Measurements from ENCODE around the gene RAB39B.
A peak's percentile ranks its signal among the peaks of the same experiment; 100 is the strongest.
"Not testable (repeated sequence)": the region's sequence is repeated elsewhere in the genome, so short reads cannot be mapped to it uniquely, and the experiment has no call there.

RAB39B gene

GRCh38 chrX:155263854-155264628 lies at the start of gene RAB39B:
RAB39B (minus strand) TSS chrX:155264491; CDS start chrX:155264288, 203 bp downstream.
- DNase-seq: no peak

- DNase-seq: no peak
Measured at GRCh38 chrX:155313766-155314165, 49.5 kb upstream of the RAB39B start.

GRCh38 chrX:155293771-155294170 lies 29.5 kb upstream of the RAB39B start:
- DNase-seq: no peak

GRCh38 chrX:155279873-155280272 lies 15.6 kb upstream of the RAB39B start:
- no peak for DNase-seq

GRCh38 chrX:155270969-155271368 lies 6.7 kb upstream of the RAB39B start:
- DNase-seq: no peak

- DNase-seq: not testable (repeated sequence)
Measured at GRCh38 chrX:155267995-155268394, 3.7 kb upstream of the RAB39B start.

- DNase-seq: no peak
Measured at GRCh38 chrX:155266439-155266838, 2.1 kb upstream of the RAB39B start.

- no peak for DNase-seq
Measured at GRCh38 chrX:155262970-155263754, 1.1 kb downstream of the RAB39B start.

- DNase-seq: no peak
Measured at GRCh38 chrX:155259752-155260151, 4.5 kb downstream of the RAB39B start.

GRCh38 chrX:155251391-155251790 lies 12.9 kb downstream of the RAB39B start:
- no peak for DNase-seq

- DNase-seq: no peak
Measured at GRCh38 chrX:155247497-155247896, 16.8 kb downstream of the RAB39B start.

GRCh38 chrX:155246748-155247147 lies 17.5 kb downstream of the RAB39B start:
- no peak for DNase-seq

GRCh38 chrX:155242300-155242699 lies 22.0 kb downstream of the RAB39B start:
- DNase-seq: no peak

- no peak for DNase-seq
Measured at GRCh38 chrX:155237719-155238118, 26.6 kb downstream of the RAB39B start.

GRCh38 chrX:155235891-155236290 lies 28.4 kb downstream of the RAB39B start:
- DNase-seq: no peak

GRCh38 chrX:155231163-155231562 lies 33.1 kb downstream of the RAB39B start:
- no peak for DNase-seq

- DNase-seq: no peak
Measured at GRCh38 chrX:155225774-155226173, 38.5 kb downstream of the RAB39B start.

- not testable (repeated sequence) for DNase-seq
Measured at GRCh38 chrX:155223746-155224145, 40.5 kb downstream of the RAB39B start.

- DNase-seq: no peak
Measured at GRCh38 chrX:155221351-155221750, 42.9 kb downstream of the RAB39B start.

- no peak for DNase-seq
Measured at GRCh38 chrX:155218777-155219176, 45.5 kb downstream of the RAB39B start.

GRCh38 chrX:155216940-155217440 lies 47.3 kb downstream of the RAB39B start:
- no peak for DNase-seq

- peak; percentile 49 for DNase-seq
Measured at GRCh38 chrX:155216179-155216939, 47.9 kb downstream of the RAB39B start, which contains the start of gene VBP1. VBP1 (plus strand) TSS chrX:155216460; CDS start chrX:155216483, 23 bp downstream.

Measured in SIG-M5 (cell line).